BE2C (cell line): ENCODE measurements around the gene CASK.

ENCODE experiments used
- DNase-seq: peaks from one replicate; pipeline ENCODE4 v3.0.0-alpha.2; 2020
- H3K27me3 ChIP-seq: fragments of 250-450 bp; sonication (Bioruptor Pico); 2 replicates; pipeline ENCODE4 v1.5.1; 2020; ENCODE audit warnings: mild to moderate bottlenecking
- H3K36me3 ChIP-seq: fragments of 250-450 bp; sonication (Bioruptor Pico); 2 replicates; pipeline ENCODE4 v1.5.1; 2020; ENCODE audit warnings: mild to moderate bottlenecking
- H3K4me1 ChIP-seq: fragments of 250-450 bp; sonication (Bioruptor Pico); 2 replicates; pipeline ENCODE4 v1.5.1; 2020
- H3K4me3 ChIP-seq: 2 replicates; pipeline ENCODE4 v1.5.1; 2011; ENCODE audit warnings: low read depth, low read length
- H3K9me3 ChIP-seq: fragments of 250-450 bp; sonication (Bioruptor Pico); 2 replicates; pipeline ENCODE4 v1.5.1; 2020
- CTCF ChIP-seq: IDR thresholded peaks from 2 replicates; pipeline ENCODE4 v1.5.1; 2012; ENCODE audit warnings: mild to moderate bottlenecking, low read depth, low read length

The CASK gene

GRCh38 chrX:41887691-41888090, 35.7 kb downstream of the CASK start:
- no peaks in the 10 kb centered on the region for H3K27me3 ChIP-seq
- TF ChIP-seq CTCF = no peak
- DNase-seq = no peak
- no peak overlapping the region for H3K4me3 ChIP-seq
- no peaks in the 10 kb centered on the region for H3K36me3 ChIP-seq
- H3K4me1 ChIP-seq = no peaks in the 10 kb centered on the region
- H3K9me3 ChIP-seq = no peaks in the 10 kb centered on the region

- TF ChIP-seq CTCF = no peak
- Histone ChIP-seq H3K9me3 (no peaks in the 10 kb centered on the region), H3K36me3 (no peaks in the 10 kb centered on the region), H3K4me3 (no peak overlapping the region), H3K27me3 (no peaks in the 10 kb centered on the region), H3K4me1 (no peaks in the 10 kb centered on the region)
- DNase-seq = no peak
Measured at GRCh38 chrX:41885724-41886123, 37.6 kb downstream of the CASK start.

GRCh38 chrX:41881166-41881565, 42.2 kb downstream of the CASK start:
- no peak for DNase-seq
- Histone ChIP-seq H3K4me1 (no peaks in the 10 kb centered on the region), H3K9me3 (no peaks in the 10 kb centered on the region), H3K27me3 (no peaks in the 10 kb centered on the region), H3K36me3 (no peaks in the 10 kb centered on the region), H3K4me3 (no peak overlapping the region)
- TF ChIP-seq CTCF = no peak

- no peak for DNase-seq
- H3K4me3 ChIP-seq = no peak overlapping the region
- H3K4me1 ChIP-seq = no peaks in the 10 kb centered on the region
- no peaks in the 10 kb centered on the region for H3K9me3 ChIP-seq
- no peak for TF ChIP-seq CTCF
- no peaks in the 10 kb centered on the region for H3K27me3 ChIP-seq
- no peaks in the 10 kb centered on the region for H3K36me3 ChIP-seq
Measured at GRCh38 chrX:41877167-41877566, 46.2 kb downstream of the CASK start.

- Histone ChIP-seq H3K27me3 (no peaks in the 10 kb centered on the region), H3K9me3 (no peaks in the 10 kb centered on the region), H3K4me3 (no peak overlapping the region), H3K4me1 (no peaks in the 10 kb centered on the region), H3K36me3 (no peaks in the 10 kb centered on the region)
- DNase-seq = no peak
- TF ChIP-seq CTCF = no peak
Measured at GRCh38 chrX:41875142-41875541, 48.2 kb downstream of the CASK start.

- DNase-seq = no peak
- no peak for TF ChIP-seq CTCF
- Histone ChIP-seq H3K4me1 (no peaks in the 10 kb centered on the region), H3K4me3 (no peak overlapping the region), H3K27me3 (no peaks in the 10 kb centered on the region), H3K36me3 (no peaks in the 10 kb centered on the region), H3K9me3 (no peaks in the 10 kb centered on the region)
Measured at GRCh38 chrX:41870719-41871151, 52.6 kb downstream of the CASK start.
